ENCODE data around the gene ADCYAP1.
A peak's percentile ranks its signal among the peaks of the same experiment; 100 is the strongest.

The ADCYAP1 gene

GRCh38 chr18:906416-907114, 1.9 kb downstream of the ADCYAP1 start:
- ATAC-seq (peak; percentile 6), DNase-seq (peak in 1 of 2 donors; percentile 7)
- Mint-ChIP-seq H3K27ac (no peak overlapping the region), H3K4me3 (peak overlapping the region; percentile 54 to 83), H3K27me3 (peaks cover 97% of the 10 kb centered on the region), H3K9me3 (no peaks in the 10 kb centered on the region), H3K4me1 (peaks cover 40% of the 10 kb centered on the region)

GRCh38 chr18:907115-907884, 2.6 kb downstream of the ADCYAP1 start:
- Mint-ChIP-seq H3K27me3 (peaks cover 95% of the 10 kb centered on the region), H3K9me3 (no peaks in the 10 kb centered on the region), H3K27ac (no peak overlapping the region), H3K4me1 (peaks cover 40% of the 10 kb centered on the region), H3K4me3 (peak overlapping the region; percentile 70 to 83)
- ATAC-seq = peak; percentile 56
- DNase-seq = peak in 1 of 2 donors; percentile 5

- DNase-seq = peak; percentile 1 to 10
- peaks cover 40% of the 10 kb centered on the region for H3K4me1 Mint-ChIP-seq
- peak; percentile 47 for ATAC-seq
- no peak overlapping the region for H3K27ac Mint-ChIP-seq
- no peaks in the 10 kb centered on the region for H3K9me3 Mint-ChIP-seq
- peaks cover 87% of the 10 kb centered on the region for H3K27me3 Mint-ChIP-seq
- peak overlapping the region; percentile 70 to 83 for H3K4me3 Mint-ChIP-seq
Measured at GRCh38 chr18:907885-908757, 3.5 kb downstream of the ADCYAP1 start.

GRCh38 chr18:908758-909724, 4.4 kb downstream of the ADCYAP1 start:
- peaks cover 78% of the 10 kb centered on the region for H3K27me3 Mint-ChIP-seq
- H3K9me3 Mint-ChIP-seq = no peaks in the 10 kb centered on the region
- H3K4me3 Mint-ChIP-seq = peak overlapping the region; percentile 70 to 83
- H3K4me1 Mint-ChIP-seq = peaks cover 40% of the 10 kb centered on the region
- no peak overlapping the region for H3K27ac Mint-ChIP-seq
- ATAC-seq (peak; percentile 26), DNase-seq (no peak)

GRCh38 chr18:910247-910646, 5.6 kb downstream of the ADCYAP1 start:
- Mint-ChIP-seq H3K4me1 (peaks cover 34% of the 10 kb centered on the region), H3K27ac (no peak overlapping the region), H3K9me3 (no peaks in the 10 kb centered on the region), H3K27me3 (peaks cover 70% of the 10 kb centered on the region), H3K4me3 (no peak overlapping the region)
- ATAC-seq = no peak
- no peak for DNase-seq

DNA sequence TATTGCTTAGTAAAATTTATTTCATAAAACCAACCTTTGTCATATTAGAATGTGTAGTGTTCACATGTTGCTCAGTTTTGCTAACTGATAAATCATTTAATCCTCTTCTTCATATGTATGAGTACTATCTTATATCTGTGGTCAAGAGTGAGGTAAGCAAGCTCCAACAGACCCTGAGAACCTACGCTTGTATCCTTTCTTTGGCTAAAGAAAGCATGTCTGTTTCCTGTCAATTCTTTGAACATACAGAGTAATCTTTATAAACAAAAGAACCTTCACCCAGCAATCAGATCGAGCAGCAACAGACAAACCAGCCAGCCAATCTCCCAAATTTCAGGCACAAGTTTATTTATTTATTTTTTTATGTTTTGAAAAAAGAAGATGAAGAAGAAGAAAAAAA, 6.4 kb downstream of the ADCYAP1 start:
- Mint-ChIP-seq H3K27ac (no peak overlapping the region), H3K27me3 (peaks cover 66% of the 10 kb centered on the region), H3K4me1 (peaks cover 29% of the 10 kb centered on the region), H3K4me3 (no peak overlapping the region), H3K9me3 (no peaks in the 10 kb centered on the region)
- no peak for DNase-seq
- no peak for ATAC-seq

GRCh38 chr18:911486-911885, 6.8 kb downstream of the ADCYAP1 start:
- Mint-ChIP-seq H3K27me3 (peaks cover 62% of the 10 kb centered on the region), H3K4me1 (peaks cover 25% of the 10 kb centered on the region), H3K27ac (no peak overlapping the region), H3K4me3 (no peak overlapping the region), H3K9me3 (no peaks in the 10 kb centered on the region)
- DNase-seq (no peak), ATAC-seq (no peak)

DNA sequence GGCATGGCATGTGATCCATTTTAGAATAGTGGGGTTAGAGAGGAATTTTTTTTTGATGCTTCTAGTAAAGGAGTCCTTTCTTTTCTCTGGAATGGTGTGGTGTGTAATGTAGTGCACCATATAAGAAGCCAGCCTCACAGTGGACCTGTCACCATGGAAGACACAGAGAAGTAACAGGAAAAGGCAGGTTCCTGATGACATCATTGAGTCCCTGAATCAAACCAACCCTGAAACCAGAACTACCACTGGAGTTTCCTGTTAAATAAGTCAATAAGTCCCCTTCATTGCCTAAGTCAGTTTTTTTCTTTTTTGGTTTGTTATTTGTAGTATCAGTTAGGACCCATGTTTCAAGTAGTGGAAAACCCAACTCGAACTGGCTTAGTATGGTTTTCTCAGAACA, 11.9 kb downstream of the ADCYAP1 start:
- H3K4me3 Mint-ChIP-seq = no peak overlapping the region
- DNase-seq (no peak), ATAC-seq (no peak)
- H3K27me3 Mint-ChIP-seq = peaks cover 41% of the 10 kb centered on the region
- H3K27ac Mint-ChIP-seq = no peak overlapping the region
- peaks cover 0 to 8% of the 10 kb centered on the region in 2 donors for H3K9me3 Mint-ChIP-seq
- H3K4me1 Mint-ChIP-seq = no peaks in the 10 kb centered on the region

DNA sequence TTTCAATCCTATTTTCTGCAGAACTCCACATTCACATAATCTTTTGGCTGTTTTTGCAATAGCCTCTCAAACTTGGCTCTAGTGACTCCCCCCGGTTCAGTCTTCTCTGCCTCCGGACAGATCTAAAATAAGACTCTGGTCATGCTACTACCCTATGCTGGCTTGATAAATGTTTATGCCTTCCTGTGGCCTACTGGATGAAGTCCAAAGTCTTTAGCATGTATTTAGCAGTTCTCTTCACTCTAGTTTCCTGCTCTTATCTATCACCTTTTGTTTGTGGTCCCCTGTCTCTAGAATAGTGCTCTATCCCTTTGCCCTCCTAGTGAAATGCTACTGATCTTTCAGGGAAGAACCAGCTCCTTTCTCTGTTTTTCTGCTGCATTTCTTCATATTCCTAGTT, 14.4 kb downstream of the ADCYAP1 start:
- Mint-ChIP-seq H3K4me1 (no peaks in the 10 kb centered on the region), H3K9me3 (peaks cover 0 to 8% of the 10 kb centered on the region in 2 donors), H3K27me3 (peaks cover 39% of the 10 kb centered on the region), H3K27ac (no peak overlapping the region), H3K4me3 (no peak overlapping the region)
- DNase-seq (no peak), ATAC-seq (no peak)

DNA sequence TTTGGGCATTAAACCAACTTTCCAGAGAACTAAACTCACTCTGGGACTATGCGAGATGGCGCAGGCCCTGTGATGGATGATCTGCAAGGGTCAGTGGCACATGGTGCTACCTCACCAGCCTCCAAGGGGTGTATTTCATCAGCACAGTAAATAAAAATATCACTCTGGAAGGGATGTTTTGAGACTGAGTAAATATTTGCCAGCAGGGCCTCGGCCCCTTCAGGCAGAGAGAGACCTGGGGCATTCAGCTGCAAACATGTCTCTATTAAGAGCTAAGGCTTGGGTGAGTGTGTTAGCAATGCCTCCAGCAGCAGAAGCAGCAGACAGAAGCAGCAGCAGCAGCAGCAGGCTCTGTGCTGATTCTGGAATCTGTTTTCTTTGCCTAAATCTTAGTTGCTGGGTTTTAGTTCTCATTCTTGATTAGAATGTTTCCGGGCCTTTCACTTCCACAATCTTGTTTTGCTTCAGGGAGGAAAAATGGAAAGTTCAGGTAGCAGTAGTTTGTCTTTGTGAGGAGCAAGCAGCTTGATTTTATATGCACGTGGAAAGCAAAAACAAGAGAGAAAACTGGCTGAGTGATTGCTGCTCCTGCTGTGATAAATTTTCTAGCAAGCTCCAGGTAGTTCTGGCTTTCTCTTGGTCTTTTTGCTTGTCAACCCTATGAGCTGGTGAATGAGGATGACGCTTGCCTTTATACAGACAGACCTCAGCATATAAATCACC, 18.6 kb downstream of the ADCYAP1 start:
- Mint-ChIP-seq H3K27ac (no peak overlapping the region), H3K27me3 (peaks cover 51% of the 10 kb centered on the region), H3K4me1 (no peaks in the 10 kb centered on the region), H3K4me3 (no peak overlapping the region), H3K9me3 (no peaks in the 10 kb centered on the region)
- DNase-seq (no peak), ATAC-seq (no peak)

GRCh38 chr18:924987-925386, 20.3 kb downstream of the ADCYAP1 start:
- DNase-seq (no peak), ATAC-seq (no peak)
- Mint-ChIP-seq H3K4me1 (no peaks in the 10 kb centered on the region), H3K9me3 (no peaks in the 10 kb centered on the region), H3K27ac (no peak overlapping the region), H3K4me3 (no peak overlapping the region), H3K27me3 (peaks cover 39% of the 10 kb centered on the region)

DNA sequence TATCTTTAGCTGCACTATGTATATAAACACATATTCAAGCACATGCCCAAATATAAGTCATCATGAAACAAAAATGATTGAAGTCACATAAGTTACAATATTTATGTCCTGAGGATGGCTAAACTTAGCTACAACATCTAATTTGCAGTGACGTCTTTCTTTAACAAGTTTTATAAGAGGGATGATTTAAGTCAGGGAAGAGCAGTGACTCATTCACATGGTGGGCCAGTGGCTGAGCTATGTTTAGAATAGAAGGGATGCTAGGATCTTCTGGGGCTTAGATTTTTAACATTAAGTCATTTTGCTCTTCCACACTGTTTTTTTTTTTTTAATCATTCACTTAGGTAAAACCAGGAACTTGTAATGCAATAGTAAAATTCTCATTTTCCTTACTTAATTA, 22.3 kb downstream of the ADCYAP1 start:
- Mint-ChIP-seq H3K27me3 (peaks cover 39% of the 10 kb centered on the region), H3K4me1 (no peaks in the 10 kb centered on the region), H3K27ac (no peak overlapping the region), H3K9me3 (no peaks in the 10 kb centered on the region), H3K4me3 (no peak overlapping the region)
- DNase-seq (no peak), ATAC-seq (no peak)

- Mint-ChIP-seq H3K27ac (no peak overlapping the region), H3K27me3 (peaks cover 27% of the 10 kb centered on the region), H3K9me3 (no peaks in the 10 kb centered on the region), H3K4me1 (no peaks in the 10 kb centered on the region), H3K4me3 (no peak overlapping the region)
- ATAC-seq = no peak
- DNase-seq = no peak
Measured at GRCh38 chr18:933082-933481, 28.4 kb downstream of the ADCYAP1 start.

- no peaks in the 10 kb centered on the region for H3K9me3 Mint-ChIP-seq
- no peaks in the 10 kb centered on the region for H3K4me1 Mint-ChIP-seq
- DNase-seq (no peak), ATAC-seq (no peak)
- no peak overlapping the region for H3K27ac Mint-ChIP-seq
- no peak overlapping the region for H3K4me3 Mint-ChIP-seq
- peaks cover 31% of the 10 kb centered on the region for H3K27me3 Mint-ChIP-seq
Measured at GRCh38 chr18:934518-935133, 30.0 kb downstream of the ADCYAP1 start.
